Activated T-cell treated with anti-CD3 and anti-CD28 coated beads, Interleukin-2, amount 50 U/mL, for 24 hours (primary cell): ENCODE results near the gene KRTAP5-8.
"Not testable (repeated sequence)": the region's sequence is repeated elsewhere in the genome, so short reads cannot be mapped to it uniquely, and the experiment has no call there.

ENCODE experiments used
- DNase-seq: peaks from one replicate; pipeline ENCODE4 v3.0.0-alpha.2; 2020
- H3K27ac Mint-ChIP-seq: 2 replicates; pipeline ENCODE4 v1.8.0; 2020; ENCODE audit warnings: mild to moderate bottlenecking, mixed read lengths
- H3K27me3 Mint-ChIP-seq: 2 replicates; pipeline ENCODE4 v1.8.0; 2020; ENCODE audit warnings: mixed read lengths
- H3K36me3 Mint-ChIP-seq: 2 replicates; pipeline ENCODE4 v1.8.0; 2020; ENCODE audit warnings: low read depth, mixed read lengths
- H3K4me1 Mint-ChIP-seq: 2 replicates; pipeline ENCODE4 v1.8.0; 2020; ENCODE audit warnings: low read depth, mixed read lengths
- H3K4me3 Mint-ChIP-seq: 2 replicates; pipeline ENCODE4 v1.8.0; 2020; ENCODE audit warnings: mild to moderate bottlenecking, moderate library complexity, mixed read lengths
- H3K9me3 Mint-ChIP-seq: 2 replicates; pipeline ENCODE4 v1.8.0; 2020; ENCODE audit warnings: mixed read lengths

KRTAP5-8 gene

DNA sequence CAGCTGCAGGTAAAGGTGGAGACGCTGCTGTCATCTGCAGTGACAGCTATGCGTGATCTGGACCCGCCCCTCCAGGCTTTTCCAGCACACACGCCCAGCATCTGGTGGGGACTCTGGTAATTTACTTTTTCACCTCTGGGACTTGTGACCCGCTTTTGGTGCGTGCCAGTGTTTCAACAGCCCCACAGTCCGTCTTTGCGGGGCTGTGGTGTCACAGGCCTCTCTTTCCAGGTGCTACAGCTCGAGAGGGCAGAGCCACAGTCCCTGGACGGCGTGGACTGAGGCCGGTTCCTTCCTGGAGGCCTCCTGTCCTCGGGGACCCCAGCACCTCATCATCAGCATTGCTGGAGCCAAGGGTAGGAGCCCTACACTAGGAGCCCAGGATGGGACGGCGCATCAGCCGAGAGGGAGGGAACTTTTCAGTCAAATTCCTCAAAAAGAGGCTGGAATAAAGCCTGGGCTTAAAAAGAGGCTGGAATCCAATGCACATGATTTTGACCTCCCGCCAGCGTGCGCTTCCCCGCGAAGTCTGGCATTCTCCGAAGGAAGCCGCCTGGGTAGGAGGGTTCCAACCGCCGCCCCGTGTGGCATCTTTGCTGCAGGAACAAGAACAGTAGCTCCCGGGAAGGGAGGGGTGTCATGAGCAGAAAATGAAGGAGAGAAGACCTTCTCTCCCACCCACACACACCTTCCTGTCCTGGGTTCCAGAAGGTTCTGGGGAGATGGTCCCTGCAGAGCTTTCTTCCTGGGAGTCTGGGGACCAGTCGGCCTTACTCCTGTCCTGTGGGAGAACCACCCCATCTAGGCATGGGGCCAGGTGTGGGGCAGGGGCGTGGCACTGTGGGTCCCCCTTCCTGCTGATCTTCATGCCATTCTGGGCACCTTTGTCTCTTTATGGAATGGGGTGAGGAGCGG is 36.5 kb upstream of the KRTAP5-8 start:
- Mint-ChIP-seq H3K27me3 (no peaks in the 10 kb centered on the region), H3K36me3 (peaks cover 95% of the 10 kb centered on the region), H3K9me3 (peaks cover 12% of the 10 kb centered on the region), H3K27ac (no peak overlapping the region), H3K4me1 (peaks cover 3% of the 10 kb centered on the region), H3K4me3 (no peak overlapping the region)
- peak; percentile 12 for DNase-seq

DNA sequence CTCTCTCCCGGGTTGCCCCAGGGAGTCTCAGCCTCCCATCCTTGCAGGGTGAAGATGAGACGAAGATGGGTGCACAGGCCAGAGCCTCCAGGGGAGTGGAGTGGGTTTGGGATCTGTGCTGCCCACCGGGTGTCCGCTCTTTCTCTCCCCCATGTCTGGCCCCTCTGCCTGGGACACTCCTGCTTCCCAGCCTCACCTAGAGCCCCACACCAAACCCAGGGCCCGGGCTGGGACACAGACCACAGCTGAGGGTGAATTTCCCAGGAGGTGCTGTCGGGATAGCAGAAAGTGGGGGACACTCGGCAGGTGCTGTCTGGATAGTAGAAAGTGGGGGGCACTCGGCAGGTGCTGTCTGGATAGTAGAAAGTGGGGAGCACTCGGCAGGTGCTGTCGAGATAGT is 35.8 kb upstream of the KRTAP5-8 start:
- Mint-ChIP-seq H3K27me3 (no peaks in the 10 kb centered on the region), H3K9me3 (peaks cover 19% of the 10 kb centered on the region), H3K4me1 (peaks cover 3% of the 10 kb centered on the region), H3K4me3 (no peak overlapping the region), H3K36me3 (peaks cover 95% of the 10 kb centered on the region), H3K27ac (no peak overlapping the region)
- DNase-seq, result no peak

DNA sequence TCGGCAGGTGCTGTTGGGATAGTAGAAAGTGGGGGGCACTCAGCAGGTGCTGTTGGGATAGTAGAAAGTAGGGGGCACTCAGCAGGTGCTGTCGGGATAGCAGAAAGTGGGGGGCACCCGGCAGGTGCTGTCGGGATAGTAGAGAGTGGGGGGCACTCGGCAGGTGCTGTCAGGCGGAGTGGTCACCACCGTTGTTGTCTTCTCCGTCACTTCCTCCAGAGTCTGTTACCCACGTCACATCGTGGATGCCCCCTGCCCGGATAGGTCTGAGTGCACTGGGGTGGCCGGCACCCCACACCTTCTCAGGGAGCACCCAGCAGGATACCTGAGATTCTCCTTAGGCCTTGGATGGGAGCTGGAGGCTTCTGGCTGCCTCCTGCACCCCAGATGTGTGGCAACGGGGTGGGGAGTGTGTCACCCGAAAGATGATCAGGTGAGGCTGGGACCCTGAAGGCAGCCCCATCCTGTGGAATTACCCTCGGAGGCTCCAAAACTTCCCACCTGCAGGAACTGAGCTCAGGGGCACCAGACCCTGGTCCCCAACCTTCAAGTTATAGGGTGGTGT is 34.9 kb upstream of the KRTAP5-8 start:
- Mint-ChIP-seq H3K4me1 (peaks cover 3% of the 10 kb centered on the region), H3K36me3 (peaks cover 89% of the 10 kb centered on the region), H3K9me3 (peaks cover 23% of the 10 kb centered on the region), H3K4me3 (no peak overlapping the region), H3K27ac (no peak overlapping the region), H3K27me3 (no peaks in the 10 kb centered on the region)
- peak; percentile 17 for DNase-seq

DNA sequence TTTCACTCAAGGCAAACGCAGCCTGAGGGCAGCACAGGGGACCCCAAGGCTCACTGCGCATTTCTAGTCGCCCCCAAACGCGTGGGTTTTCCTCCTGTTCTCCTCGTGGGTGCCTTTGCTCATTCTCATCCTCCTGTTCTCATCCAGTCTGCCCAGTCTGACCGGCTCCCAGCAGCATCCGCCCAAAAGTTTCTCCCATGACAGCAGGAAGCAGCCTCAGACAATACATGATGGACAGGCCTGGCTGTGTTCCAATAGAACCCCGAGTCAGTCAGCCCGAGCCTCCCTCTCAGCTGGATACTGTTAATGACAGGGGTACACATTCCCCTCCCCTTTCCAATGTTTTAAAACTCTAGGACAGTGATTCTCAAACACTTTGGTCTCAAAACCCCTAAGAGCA is 33.3 kb upstream of the KRTAP5-8 start:
- no peaks in the 10 kb centered on the region for H3K4me1 Mint-ChIP-seq
- H3K36me3 Mint-ChIP-seq, result peaks cover 73% of the 10 kb centered on the region
- no peak overlapping the region for H3K27ac Mint-ChIP-seq

DNA sequence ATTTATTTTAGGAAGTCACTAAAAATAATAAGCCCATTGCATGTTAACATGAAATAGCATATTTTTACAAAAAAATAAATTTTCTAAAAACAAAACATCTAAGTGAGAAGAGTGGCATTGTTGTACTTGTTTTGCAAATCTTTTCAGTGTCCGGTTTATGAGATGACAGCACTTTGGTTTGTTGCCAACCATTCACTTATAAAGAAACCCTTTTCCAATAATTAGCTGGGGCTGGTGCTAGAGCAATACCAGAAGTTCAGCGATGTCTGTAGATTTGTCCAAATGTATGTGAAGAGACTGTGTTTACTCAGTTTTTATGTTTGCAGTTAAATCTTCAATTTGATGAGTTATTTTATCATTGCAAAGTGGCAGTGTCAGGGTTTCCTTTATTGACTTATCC is 32.8 kb upstream of the KRTAP5-8 start:
- Mint-ChIP-seq H3K9me3 (peaks cover 42% of the 10 kb centered on the region), H3K27me3 (no peaks in the 10 kb centered on the region), H3K4me1 (no peaks in the 10 kb centered on the region), H3K27ac (no peak overlapping the region), H3K36me3 (peaks cover 69% of the 10 kb centered on the region), H3K4me3 (no peak overlapping the region)
- DNase-seq, result no peak

More for the DNA sequence above, 33.3 kb upstream of the KRTAP5-8 start:
- H3K4me3 Mint-ChIP-seq, result no peak overlapping the region
- no peaks in the 10 kb centered on the region for H3K27me3 Mint-ChIP-seq
- no peak for DNase-seq
- H3K9me3 Mint-ChIP-seq, result peaks cover 37% of the 10 kb centered on the region

DNA sequence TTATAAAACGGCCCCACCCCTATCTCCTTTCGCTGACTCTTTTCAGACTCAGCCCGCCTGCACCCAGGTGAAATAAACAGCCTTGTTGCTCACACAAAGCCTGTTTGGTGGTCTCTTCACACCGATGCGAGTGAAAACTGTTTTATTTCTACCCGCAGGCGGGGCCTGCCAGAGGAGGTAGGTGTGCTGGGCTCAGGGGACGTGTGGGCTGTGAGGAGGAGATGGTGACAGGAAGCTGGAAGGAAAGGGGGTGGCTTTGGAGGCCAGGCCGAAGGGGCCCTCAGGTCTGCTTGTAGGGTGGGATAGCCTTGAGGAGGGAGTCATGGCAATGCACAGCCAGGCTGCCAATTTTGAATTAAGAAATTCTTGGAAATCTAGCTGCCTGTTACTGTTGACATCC is 32.0 kb upstream of the KRTAP5-8 start:
- DNase-seq, result no peak
- no peaks in the 10 kb centered on the region for H3K4me1 Mint-ChIP-seq
- peaks cover 62% of the 10 kb centered on the region for H3K36me3 Mint-ChIP-seq
- H3K9me3 Mint-ChIP-seq, result peaks cover 45% of the 10 kb centered on the region
- H3K4me3 Mint-ChIP-seq, result no peak overlapping the region
- no peaks in the 10 kb centered on the region for H3K27me3 Mint-ChIP-seq
- no peak overlapping the region for H3K27ac Mint-ChIP-seq

DNA sequence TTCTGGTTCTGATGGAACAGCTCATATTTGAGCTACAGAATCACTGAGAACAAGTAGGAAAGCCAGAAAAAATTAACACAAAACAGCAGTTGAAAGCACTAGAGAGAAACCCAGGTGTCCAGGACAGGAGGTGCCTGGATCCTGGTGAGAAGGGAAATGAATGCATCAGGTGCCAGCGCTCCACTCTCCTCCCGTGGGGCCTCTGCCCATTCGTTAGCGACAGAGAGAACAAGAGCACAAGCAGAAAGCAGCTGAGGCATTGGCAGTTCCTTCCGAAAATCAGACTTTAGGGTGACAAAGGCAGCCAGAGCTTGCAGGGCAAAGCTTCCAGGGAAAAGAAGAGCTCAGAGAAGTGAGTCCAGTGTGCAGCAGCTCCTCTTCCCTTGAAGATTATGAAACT is 30.7 kb upstream of the KRTAP5-8 start:
- H3K27ac Mint-ChIP-seq, result no peak overlapping the region

DNA sequence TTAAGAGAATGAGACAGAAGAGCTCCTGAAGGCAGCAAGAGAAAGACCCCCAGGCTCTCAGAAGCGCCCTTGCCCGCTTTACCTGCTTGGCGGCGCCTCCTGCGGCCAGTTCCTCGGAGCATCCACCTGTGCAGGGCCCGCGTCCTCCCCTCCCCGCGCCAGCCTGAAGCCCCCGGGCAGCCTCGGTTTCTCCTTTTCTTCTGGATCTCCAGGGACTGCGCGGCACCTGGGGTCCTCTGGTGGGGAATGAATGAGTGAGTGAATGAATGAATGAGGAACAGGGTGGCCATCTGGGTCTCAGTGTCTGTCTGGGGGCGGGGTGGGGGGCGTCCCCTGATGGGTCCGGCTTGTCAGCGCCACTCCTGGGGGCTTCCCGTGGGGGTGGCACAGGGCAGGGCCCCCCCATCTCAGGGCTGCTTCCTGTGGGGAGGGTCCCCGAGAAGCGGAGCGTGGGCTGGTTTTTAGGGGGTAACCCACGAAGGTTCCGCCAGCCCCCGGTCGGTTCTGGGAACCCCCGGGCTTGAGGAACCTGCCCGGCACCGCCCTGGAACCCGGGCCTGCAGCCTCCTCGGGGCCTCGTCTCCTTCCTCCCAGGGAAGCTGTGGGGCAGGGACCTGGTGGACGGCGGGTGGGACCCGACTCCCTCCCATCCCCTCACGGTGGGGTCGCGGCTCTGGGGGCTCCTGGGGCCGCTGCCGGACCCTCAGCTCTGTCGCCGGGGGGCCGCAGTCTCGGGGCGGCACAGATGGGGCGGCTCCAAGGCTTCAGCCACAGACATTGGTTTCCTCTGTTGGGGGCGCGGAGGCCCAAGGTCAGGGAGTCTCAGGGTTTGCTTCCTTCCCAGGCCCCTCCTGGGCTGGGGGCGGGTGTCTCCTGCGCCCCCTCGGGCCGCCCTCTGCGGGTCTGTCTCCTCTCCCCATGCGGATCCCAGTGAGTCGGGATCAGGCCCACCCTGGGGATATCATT is 19.0 kb upstream of the KRTAP5-8 start:
- Mint-ChIP-seq H3K4me3 (no peak overlapping the region), H3K27me3 (no peaks in the 10 kb centered on the region), H3K4me1 (no peaks in the 10 kb centered on the region), H3K9me3 (peaks cover 6% of the 10 kb centered on the region), H3K27ac (no peak overlapping the region), H3K36me3 (no peaks in the 10 kb centered on the region)
- DNase-seq, result peak; percentile 13

More for the DNA sequence above, 30.7 kb upstream of the KRTAP5-8 start:
- peaks cover 48% of the 10 kb centered on the region for H3K9me3 Mint-ChIP-seq
- peaks cover 48% of the 10 kb centered on the region for H3K36me3 Mint-ChIP-seq
- H3K27me3 Mint-ChIP-seq, result no peaks in the 10 kb centered on the region
- no peaks in the 10 kb centered on the region for H3K4me1 Mint-ChIP-seq
- DNase-seq, result no peak
- no peak overlapping the region for H3K4me3 Mint-ChIP-seq

DNA sequence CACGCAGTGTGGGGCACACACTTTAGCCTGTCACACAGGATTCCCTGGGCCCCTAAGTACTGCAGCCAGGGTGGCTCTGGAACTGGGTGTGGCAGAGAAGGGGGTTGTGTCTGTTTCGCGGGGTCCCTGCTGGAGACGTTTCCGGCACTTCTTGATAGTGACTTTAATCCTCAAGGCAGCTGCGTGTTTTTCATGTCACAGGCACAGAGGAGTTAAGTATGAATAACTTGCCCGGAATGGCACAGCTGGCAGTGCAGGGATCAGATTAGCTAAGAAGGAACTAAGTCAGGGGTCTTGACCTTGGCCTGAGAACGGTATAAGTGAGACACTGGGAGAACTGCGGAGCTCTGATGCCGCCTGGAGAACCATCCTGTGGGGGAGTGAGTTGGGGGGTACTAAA is 18.3 kb upstream of the KRTAP5-8 start:
- DNase-seq, result no peak
- H3K36me3 Mint-ChIP-seq, result no peaks in the 10 kb centered on the region
- no peaks in the 10 kb centered on the region for H3K27me3 Mint-ChIP-seq
- H3K9me3 Mint-ChIP-seq, result peaks cover 5% of the 10 kb centered on the region
- H3K27ac Mint-ChIP-seq, result no peak overlapping the region
- H3K4me1 Mint-ChIP-seq, result no peaks in the 10 kb centered on the region
- H3K4me3 Mint-ChIP-seq, result no peak overlapping the region

DNA sequence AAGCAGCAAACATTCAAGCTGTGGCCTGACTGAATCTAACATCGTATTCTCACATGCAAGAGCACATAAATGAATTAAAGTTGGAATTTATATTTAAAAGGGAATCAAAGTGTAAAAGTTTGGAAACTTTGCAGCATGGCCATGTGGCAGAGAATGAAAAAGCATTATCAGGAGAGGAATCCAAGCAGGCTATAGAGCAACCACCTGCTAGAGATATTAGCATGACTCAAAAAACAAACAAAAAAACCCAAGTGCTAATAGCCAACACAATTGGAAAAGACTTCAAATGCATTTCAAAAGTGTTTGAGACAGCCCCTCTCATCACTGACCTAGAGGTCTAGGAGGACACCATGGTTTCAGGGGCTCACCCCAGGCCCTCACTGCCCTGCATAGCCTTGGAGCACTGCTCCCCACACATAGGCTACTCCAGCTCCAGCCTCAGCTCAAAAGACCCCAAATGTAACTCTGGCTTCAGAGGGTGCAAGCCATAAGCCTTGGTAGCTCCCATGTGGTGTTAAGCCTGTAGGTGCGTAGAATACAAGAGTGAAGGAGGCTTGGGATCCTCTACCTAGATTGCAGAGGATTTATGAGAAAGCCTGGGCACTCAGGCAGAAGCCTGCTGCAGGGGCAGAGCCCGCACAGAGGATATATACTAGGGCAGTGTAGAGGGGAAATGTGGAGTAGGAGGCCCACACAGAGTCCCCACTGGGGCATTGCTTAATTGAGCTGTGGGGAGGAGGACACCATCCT is 12.5 kb upstream of the KRTAP5-8 start:
- no peak overlapping the region for H3K27ac Mint-ChIP-seq
- H3K36me3 Mint-ChIP-seq, result no peaks in the 10 kb centered on the region
- no peaks in the 10 kb centered on the region for H3K4me1 Mint-ChIP-seq
- H3K4me3 Mint-ChIP-seq, result no peak overlapping the region
- H3K9me3 Mint-ChIP-seq, result peaks cover 5% of the 10 kb centered on the region
- DNase-seq, result no peak
- peaks cover 14% of the 10 kb centered on the region for H3K27me3 Mint-ChIP-seq

DNA sequence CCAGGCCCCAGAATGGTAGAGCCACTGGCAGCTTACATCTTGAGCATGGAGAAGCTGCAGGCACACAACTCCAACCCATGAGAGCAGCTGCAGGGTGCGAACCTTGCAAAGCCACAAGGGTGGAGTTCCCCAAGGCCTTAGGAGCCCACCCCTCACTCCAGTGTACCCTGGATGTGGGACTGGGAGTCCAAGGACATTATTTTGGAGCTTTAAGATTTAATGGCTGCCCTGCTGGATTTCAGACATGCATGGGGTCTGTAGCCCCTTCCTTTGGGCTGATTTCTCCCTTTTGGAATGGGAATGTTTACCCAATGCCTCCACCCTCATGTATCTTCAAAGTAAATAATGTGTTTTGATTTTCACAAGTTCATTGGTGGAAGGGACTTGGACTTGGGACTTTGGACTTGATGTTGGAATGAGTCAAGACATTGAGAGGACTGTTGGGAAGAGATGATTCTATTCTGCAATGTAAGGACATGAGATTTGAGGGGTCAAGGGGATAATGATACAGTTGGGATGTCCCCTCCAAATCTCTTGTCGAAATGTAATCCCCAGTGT is 11.8 kb upstream of the KRTAP5-8 start:
- no peaks in the 10 kb centered on the region for H3K36me3 Mint-ChIP-seq
- no peak for DNase-seq
- peaks cover 5% of the 10 kb centered on the region for H3K9me3 Mint-ChIP-seq
- no peak overlapping the region for H3K27ac Mint-ChIP-seq
- H3K4me1 Mint-ChIP-seq, result no peaks in the 10 kb centered on the region
- peaks cover 14% of the 10 kb centered on the region for H3K27me3 Mint-ChIP-seq
- no peak overlapping the region for H3K4me3 Mint-ChIP-seq

DNA sequence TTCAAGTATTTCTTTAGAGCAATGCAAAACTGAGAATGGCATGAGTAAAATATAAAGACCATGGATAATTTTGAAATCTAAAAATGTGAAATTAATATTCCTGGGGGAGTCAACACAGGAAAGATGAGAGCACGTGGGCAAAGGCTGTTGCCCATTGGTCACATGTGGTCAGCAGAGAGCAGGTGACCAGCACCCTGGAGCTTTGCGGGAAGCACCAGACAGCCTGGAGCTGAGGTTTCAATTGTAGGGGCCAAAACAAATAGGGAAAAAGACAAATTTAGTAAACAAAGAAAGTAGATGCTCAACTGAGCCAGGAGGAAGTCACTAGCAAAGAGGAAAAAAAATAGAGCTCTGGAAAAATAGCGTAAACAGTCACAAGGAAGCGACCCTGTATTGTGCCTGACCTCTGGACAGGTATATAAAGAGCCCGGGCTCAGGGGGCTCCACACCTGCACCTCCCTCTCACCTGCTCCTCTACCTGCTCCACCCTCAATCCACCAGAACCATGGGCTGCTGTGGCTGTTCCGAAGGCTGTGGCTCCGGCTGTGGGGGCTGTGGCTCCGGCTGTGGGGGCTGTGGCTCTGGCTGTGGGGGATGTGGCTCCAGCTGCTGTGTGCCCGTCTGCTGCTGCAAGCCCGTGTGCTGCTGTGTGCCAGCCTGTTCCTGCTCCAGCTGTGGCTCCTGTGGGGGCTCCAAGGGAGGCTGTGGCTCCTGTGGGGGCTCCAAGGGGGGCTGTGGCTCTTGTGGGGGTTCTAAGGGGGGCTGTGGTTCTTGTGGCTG is 10.8 kb upstream of the KRTAP5-8 start, which contains the start of gene KRTAP5-7:
Gene KRTAP5-7 (plus strand): TSS at position 472 of the 780 bp plus-strand sequence. CDS start 34 bp downstream, at position 506.
- DNase-seq, result peak; percentile 11
- H3K36me3 Mint-ChIP-seq, H3K27ac Mint-ChIP-seq, H3K9me3 Mint-ChIP-seq, H3K4me3 Mint-ChIP-seq, H3K4me1 Mint-ChIP-seq: not testable (repeated sequence)
- H3K27me3 Mint-ChIP-seq, result peaks cover 14% of the 10 kb centered on the region

DNA sequence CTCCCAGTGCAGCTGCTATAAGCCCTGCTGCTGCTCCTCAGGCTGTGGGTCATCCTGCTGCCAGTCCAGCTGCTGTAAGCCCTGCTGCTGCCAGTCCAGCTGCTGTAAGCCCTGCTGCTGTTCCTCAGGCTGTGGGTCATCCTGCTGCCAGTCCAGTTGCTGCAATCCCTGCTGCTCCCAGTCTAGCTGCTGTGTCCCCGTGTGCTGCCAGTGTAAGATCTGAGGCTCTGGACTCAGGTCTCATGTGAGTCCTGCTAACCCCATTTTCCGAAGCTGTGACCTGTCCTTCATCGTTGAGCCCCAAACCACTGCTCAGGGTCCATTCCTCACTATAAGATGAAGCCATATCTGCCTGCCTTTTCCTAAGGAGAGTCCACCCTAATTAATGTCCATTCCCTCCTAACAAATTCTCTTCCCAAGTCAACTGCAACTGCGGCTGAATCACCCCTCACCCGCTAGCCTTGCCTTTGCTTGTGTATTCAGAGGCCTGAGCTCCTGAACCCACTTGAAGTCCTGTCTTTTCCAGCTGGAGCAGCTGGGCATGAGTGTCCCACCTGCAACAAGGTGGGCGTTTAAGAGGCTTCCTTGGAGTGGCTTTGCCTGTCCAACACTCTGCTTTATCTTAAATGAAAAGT is 10.1 kb upstream of the KRTAP5-8 start:
- Mint-ChIP-seq H3K36me3 (no peaks in the 10 kb centered on the region), H3K4me1 (no peaks in the 10 kb centered on the region), H3K27me3 (peaks cover 14% of the 10 kb centered on the region), H3K4me3 (no peak overlapping the region), H3K27ac (no peak overlapping the region), H3K9me3 (no peaks in the 10 kb centered on the region)
- DNase-seq, result no peak
